IMR-90 (cell line): ENCODE measurements around the gene FKBP14. TPM values are rescaled to one million over a fixed set of nuclear protein-coding genes. Genes with fewer than 3 reads are reported as not detected.

Experiments
- ATAC-seq: fragments of 200-7000 bp; cut with Tn5 transposase; 2 replicates; pipeline ENCODE4 v1.9.1; 2020; ENCODE audit warnings: low read depth, mild to moderate bottlenecking, moderate library complexity
- BruUV-seq: library from RNA; stranded (reverse); fragments of 400-500 nt; replicated peaks from 2 replicates; lab custom pipeline; 2021; lab: Mats Ljungman, UMichigan
- CTCF ChIA-PET: fragments of 300-600 bp; formaldehyde crosslinking; extraction: SDS; loops from one replicate; lab custom pipeline; 2021; ENCODE audit warnings: antibody characterized with exemption; lab: Yijun Ruan, JAX
- POLR2A ChIA-PET: fragments of 300-600 bp; sonication (Branson Sonifier 250); formaldehyde crosslinking; loops from one replicate; lab custom pipeline; 2022; ENCODE audit warnings: antibody characterized with exemption; ENCODE audit not compliant: unreplicated experiment; lab: Charles Lee
- DNase-seq: peaks from one replicate; pipeline ENCODE4 v3.0.0; 2013
- H2AFZ ChIP-seq: replicated peaks from 2 replicates; pipeline ENCODE3; 2013; ENCODE audit warnings: low read length, mild to moderate bottlenecking; ENCODE audit not compliant: poor library complexity
- H2AK5ac ChIP-seq: 2 replicates; pipeline ENCODE4 v1.6.1; 2013; ENCODE audit warnings: low read depth, low read length, inconsistent platforms
- H2AK9ac ChIP-seq: replicated peaks from 2 replicates; pipeline ENCODE3; 2013; ENCODE audit warnings: mild to moderate bottlenecking, low read depth, low read length, moderate library complexity; ENCODE audit not compliant: poor library complexity
- H2BK120ac ChIP-seq: 2 replicates; pipeline ENCODE4 v1.6.1; 2013; ENCODE audit warnings: low read depth, low read length, inconsistent platforms
- H2BK15ac ChIP-seq: 3 replicates; pipeline ENCODE4 v1.6.1; 2013; ENCODE audit warnings: low read depth, low read length, inconsistent platforms
- H2BK20ac ChIP-seq: 2 replicates; pipeline ENCODE4 v1.6.1; 2013; ENCODE audit warnings: low read depth, mild to moderate bottlenecking, inconsistent platforms, low read length, moderate library complexity
- H2BK5ac ChIP-seq: 2 replicates; pipeline ENCODE4 v1.6.1; 2013; ENCODE audit warnings: mild to moderate bottlenecking, low read depth, low read length, inconsistent platforms; ENCODE audit not compliant: poor library complexity, severe bottlenecking
- H3K14ac ChIP-seq: replicated peaks from 2 replicates; pipeline ENCODE4 v1.6.1; 2013; ENCODE audit warnings: low read depth, low read length, inconsistent platforms
- H3K18ac ChIP-seq: 2 replicates; pipeline ENCODE4 v1.6.1; 2013; ENCODE audit warnings: low read depth, low read length, control low read depth
- H3K23ac ChIP-seq: 2 replicates; pipeline ENCODE4 v1.6.1; 2013; ENCODE audit warnings: low read depth, low read length, inconsistent platforms
- H3K27ac ChIP-seq: 2 replicates; pipeline ENCODE4 v1.5.1; 2013; ENCODE audit warnings: mild to moderate bottlenecking, control low read depth, low read length; ENCODE audit not compliant: insufficient read depth
- H3K27me3 ChIP-seq: 2 replicates; pipeline ENCODE4 v1.6.1; 2013; ENCODE audit warnings: low read length; ENCODE audit not compliant: control insufficient read depth, insufficient read depth
- H3K36me3 ChIP-seq: 2 replicates; pipeline ENCODE4 v1.6.1; 2013; ENCODE audit warnings: low read length, mixed read lengths; ENCODE audit not compliant: control insufficient read depth, insufficient read depth
- H3K4ac ChIP-seq: 2 replicates; pipeline ENCODE4 v1.6.1; 2013; ENCODE audit warnings: low read depth, low read length, inconsistent platforms
- H3K4me1 ChIP-seq: 2 replicates; pipeline ENCODE4 v1.6.1; 2013; ENCODE audit warnings: low read length, mixed read lengths; ENCODE audit not compliant: control insufficient read depth, insufficient read depth
- H3K4me2 ChIP-seq: 2 replicates; pipeline ENCODE4 v1.6.1; 2013; ENCODE audit warnings: low read depth, mild to moderate bottlenecking, control low read depth, low read length, moderate library complexity
- H3K4me3 ChIP-seq: 2 replicates; pipeline ENCODE4 v1.5.1; 2013; ENCODE audit warnings: low read depth, mild to moderate bottlenecking, control low read depth, low read length, moderate library complexity; ENCODE audit not compliant: insufficient read depth
- H3K56ac ChIP-seq: 2 replicates; pipeline ENCODE4 v1.6.1; 2013; ENCODE audit warnings: low read length, inconsistent platforms; ENCODE audit not compliant: insufficient read depth; ENCODE audit errors: extremely low read depth
- H3K79me1 ChIP-seq, 2 experiments: 2 replicates each; pipeline ENCODE4 v1.6.1; 2013; ENCODE audit warnings: low read length in 2 of 2, inconsistent platforms in 1 of 2, low read depth in 1 of 2
- H3K9ac ChIP-seq: 2 replicates; pipeline ENCODE4 v1.6.1; 2013; ENCODE audit warnings: low read depth, low read length, control low read depth
- H3K9me1 ChIP-seq: 2 replicates; pipeline ENCODE4 v1.6.1; 2013; ENCODE audit warnings: low read length, inconsistent platforms; ENCODE audit not compliant: insufficient read depth
- H3K9me3 ChIP-seq: 2 replicates; pipeline ENCODE4 v1.6.1; 2013; ENCODE audit warnings: low read length; ENCODE audit not compliant: control insufficient read depth, insufficient read depth
- H4K20me1 ChIP-seq: 2 replicates; pipeline ENCODE4 v1.6.1; 2013; ENCODE audit warnings: low read length, inconsistent platforms; ENCODE audit not compliant: insufficient read depth
- H4K5ac ChIP-seq: 2 replicates; pipeline ENCODE4 v1.6.1; 2013; ENCODE audit warnings: mild to moderate bottlenecking, low read depth, low read length, control low read depth
- H4K8ac ChIP-seq, 2 experiments: 2 replicates each; pipeline ENCODE4 v1.6.1; 2013; ENCODE audit warnings: low read depth in 2 of 2, low read length in 2 of 2, control low read depth in 1 of 2, inconsistent platforms in 1 of 2
- H4K91ac ChIP-seq: 2 replicates; pipeline ENCODE4 v1.6.1; 2013; ENCODE audit warnings: low read depth, low read length, inconsistent platforms; ENCODE audit not compliant: insufficient read depth
- MAFK ChIP-seq: IDR thresholded peaks from 2 replicates; pipeline ENCODE4 v1.6.1; 2012; ENCODE audit warnings: low read depth, low read length, improper control_type of control experiment
- RFX5 ChIP-seq: IDR thresholded peaks from 2 replicates; pipeline ENCODE4 v1.8.0; 2012; ENCODE audit warnings: low read depth, mild to moderate bottlenecking, low read length, moderate library complexity
- WGBS, 2 experiments: methylation state at CpG; one replicate each; pipeline versions ENCODE4 v1.1.5 to v1.1.7; 2013; ENCODE audit warnings: missing lambda C conversion rate in 2 of 2; ENCODE audit not compliant: insufficient read length in 1 of 2; ENCODE audit errors: extremely low coverage in 2 of 2; 5-methylcytosine and 5-hydroxymethylcytosine counted together
- dilution Hi-C: fragments of 300-500 bp; cut with HindIII; formaldehyde crosslinking; loops from one replicate; pipeline ENCODE4 v1.14.3; 2018; ENCODE audit warnings: low sequenced_read_pairs; ENCODE audit not compliant: unreplicated experiment
- in situ Hi-C: fragments of 300-500 bp; cut with MboI; formaldehyde crosslinking; loops from 3 replicates; pipeline ENCODE4 v1.14.3; 2019; ENCODE audit warnings: low sequenced_read_pairs, inconsistent platforms, mixed read lengths
- intact Hi-C: fragments of 100-400 bp; cut with micrococcal nuclease; formaldehyde crosslinking; loops from 2 replicates; pipeline ENCODE4 v1.10.0; 2022
- polyA plus RNA-seq, 3 experiments: library from polyadenylated mRNA; depleted of rRNA; stranded (reverse); fragments of >200 nt; gene quantifications; 2 replicates each; pipeline ENCODE4 v1.2.3, GENCODE V29; 2012; ENCODE audit warnings: low replicate concordance in 1 of 3
- total RNA-seq: library from RNA; depleted of rRNA; stranded (reverse); fragments of >200 nt; gene quantifications from 2 replicates; pipeline ENCODE4 v1.2.3, GENCODE V29; 2012

Gene FKBP14
- total and polyA plus RNA-seq, 2 of the 4 experiments (the other 2 are of a cell fraction) = 26.3 to 27.1 TPM

- Histone ChIP-seq H3K9ac (no peak overlapping the region), H3K36me3 (peaks cover 2% of the 10 kb centered on the region), H4K5ac (peak overlapping the region; percentile 6; the same call in 1 of the 2 replicates), H2BK20ac (no peak overlapping the region), H3K27me3 (no peaks in the 10 kb centered on the region), H3K27ac (peak overlapping the region; percentile 47; the same call in 1 of the 2 replicates), H3K9me3 (no peaks in the 10 kb centered on the region), H3K9me1 (peaks cover 25% of the 10 kb centered on the region), H4K8ac (peak overlapping the region in 1 of 2 experiments; percentile 32; a peak in 1 of 4 replicates), H3K23ac (peak overlapping the region; percentile 23), H4K91ac (no peak overlapping the region), H3K79me1 (peaks cover 40 to 74% of the 10 kb centered on the region in 2 experiments), H2BK5ac (peak overlapping the region; percentile 20), H3K4me1 (peaks cover 10% of the 10 kb centered on the region), H3K56ac (no peak overlapping the region), H2AK9ac (no peak overlapping the region), H3K18ac (no peak overlapping the region), H3K14ac (peak overlapping the region; percentile 48), H3K4me3 (no peak overlapping the region), H2BK120ac (no peak overlapping the region), H2AFZ (no peak overlapping the region), H3K4ac (no peak overlapping the region), H4K20me1 (peaks cover 69% of the 10 kb centered on the region), H2AK5ac (peak overlapping the region; percentile 8; the same call in 1 of the 2 replicates), H2BK15ac (no peak overlapping the region), H3K4me2 (no peak overlapping the region; the same call in 1 of the 2 replicates)
- in situ Hi-C loops = no loop called here
- peak; percentile 41 for DNase-seq
- no CpG with 5 or more reads among the region's 6 CpGs for WGBS, 2 experiments
- POLR2A ChIA-PET = no interaction called here
- peak; percentile 37 for ATAC-seq
- BruUV-seq = no TSS peak
- intact Hi-C loops = no loop called here
- no peak for TF ChIP-seq RFX5
- no peak for TF ChIP-seq MAFK
- dilution Hi-C loops = no loop called here
- CTCF ChIA-PET = no interaction called here
Observed at GRCh38 chr7:29976673-29977415, 49.7 kb downstream of the FKBP14 start.
